ENCODE data around the gene PHACTR1. TPM values are rescaled to one million over a fixed set of nuclear protein-coding genes. Genes with fewer than 3 reads are reported as not detected.

PHACTR1 gene
- total RNA-seq, 4 donors from 2014 or later, result 12.6 to 17.7 (median 17.1) TPM

DNA sequence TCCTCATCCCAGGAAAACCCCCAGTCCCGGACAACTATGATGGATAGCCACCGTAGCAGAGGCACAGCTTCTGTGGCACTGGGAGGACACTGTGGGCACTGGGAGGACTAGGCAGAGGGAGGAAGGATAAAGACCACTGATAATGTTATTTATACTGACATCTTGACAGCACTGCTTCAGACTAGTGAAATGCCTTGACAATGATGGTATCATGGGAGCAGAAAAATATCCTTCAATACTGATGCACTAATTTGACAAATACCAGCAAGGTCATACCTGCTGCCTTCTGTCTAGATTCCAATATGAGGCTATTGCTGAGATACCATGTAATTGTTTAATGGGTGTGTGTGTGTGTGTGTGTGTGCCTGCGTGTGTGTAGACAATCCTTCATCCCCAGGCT, 148.6 kb downstream of the PHACTR1 start:
- TF ChIP-seq, protein P1, sequence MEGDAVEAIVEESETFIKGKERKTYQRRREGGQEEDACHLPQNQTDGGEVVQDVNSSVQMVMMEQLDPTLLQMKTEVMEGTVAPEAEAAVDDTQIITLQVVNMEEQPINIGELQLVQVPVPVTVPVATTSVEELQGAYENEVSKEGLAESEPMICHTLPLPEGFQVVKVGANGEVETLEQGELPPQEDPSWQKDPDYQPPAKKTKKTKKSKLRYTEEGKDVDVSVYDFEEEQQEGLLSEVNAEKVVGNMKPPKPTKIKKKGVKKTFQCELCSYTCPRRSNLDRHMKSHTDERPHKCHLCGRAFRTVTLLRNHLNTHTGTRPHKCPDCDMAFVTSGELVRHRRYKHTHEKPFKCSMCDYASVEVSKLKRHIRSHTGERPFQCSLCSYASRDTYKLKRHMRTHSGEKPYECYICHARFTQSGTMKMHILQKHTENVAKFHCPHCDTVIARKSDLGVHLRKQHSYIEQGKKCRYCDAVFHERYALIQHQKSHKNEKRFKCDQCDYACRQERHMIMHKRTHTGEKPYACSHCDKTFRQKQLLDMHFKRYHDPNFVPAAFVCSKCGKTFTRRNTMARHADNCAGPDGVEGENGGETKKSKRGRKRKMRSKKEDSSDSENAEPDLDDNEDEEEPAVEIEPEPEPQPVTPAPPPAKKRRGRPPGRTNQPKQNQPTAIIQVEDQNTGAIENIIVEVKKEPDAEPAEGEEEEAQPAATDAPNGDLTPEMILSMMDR (IDR thresholded peaks at IDR 0.05), result no peak
- ATAC-seq (ENCODE audit: low FRiP score), result no peak
- no peak for DNase-seq (ENCODE audit: low spot score)

GRCh38 chr6:12865671-12866181, 149.2 kb downstream of the PHACTR1 start:
- TF ChIP-seq, protein P1 (IDR thresholded peaks at IDR 0.05), result no peak
- no peak for ATAC-seq (ENCODE audit: low FRiP score)
- DNase-seq (ENCODE audit: low spot score), result no peak

DNA sequence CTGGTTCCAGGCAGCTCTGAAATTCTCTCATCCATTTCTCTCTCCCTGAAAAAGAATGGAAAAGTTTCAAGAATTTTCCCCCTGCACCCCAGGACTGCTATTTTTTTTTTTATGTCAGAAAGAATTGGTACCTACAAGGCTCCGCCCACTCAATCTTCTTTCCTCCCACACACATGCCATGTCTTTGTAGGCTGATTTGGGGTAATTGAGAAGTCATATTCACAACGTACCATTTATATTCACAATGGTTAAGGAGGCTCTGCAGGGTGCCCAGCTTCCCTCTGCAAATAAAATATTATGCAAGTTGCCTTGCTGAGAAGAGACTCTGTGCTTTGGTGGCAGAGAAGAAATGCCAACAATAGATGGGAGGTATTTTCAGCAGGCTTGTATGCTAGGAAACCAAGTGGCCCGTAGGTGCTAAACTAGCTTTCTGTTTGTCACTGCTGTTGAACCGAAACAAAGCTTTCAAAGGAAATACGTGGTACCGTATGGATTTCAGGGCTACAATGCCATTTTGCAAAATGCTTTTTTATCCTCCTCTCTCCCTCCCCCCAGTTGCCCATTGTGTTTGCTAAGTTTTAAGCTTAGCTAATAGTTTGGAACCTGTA, 150.0 kb downstream of the PHACTR1 start:
- TF ChIP-seq, protein P1 (IDR thresholded peaks at IDR 0.05), result no peak
- ATAC-seq (ENCODE audit: low FRiP score) (no peak), DNase-seq (ENCODE audit: low spot score) (no peak)

GRCh38 chr6:12869816-12870432, 153.4 kb downstream of the PHACTR1 start:
- TF ChIP-seq, protein P1 (IDR thresholded peaks at IDR 0.05), result no peak
- DNase-seq (ENCODE audit: low spot score) (no peak), ATAC-seq (ENCODE audit: low FRiP score) (no peak)

DNA sequence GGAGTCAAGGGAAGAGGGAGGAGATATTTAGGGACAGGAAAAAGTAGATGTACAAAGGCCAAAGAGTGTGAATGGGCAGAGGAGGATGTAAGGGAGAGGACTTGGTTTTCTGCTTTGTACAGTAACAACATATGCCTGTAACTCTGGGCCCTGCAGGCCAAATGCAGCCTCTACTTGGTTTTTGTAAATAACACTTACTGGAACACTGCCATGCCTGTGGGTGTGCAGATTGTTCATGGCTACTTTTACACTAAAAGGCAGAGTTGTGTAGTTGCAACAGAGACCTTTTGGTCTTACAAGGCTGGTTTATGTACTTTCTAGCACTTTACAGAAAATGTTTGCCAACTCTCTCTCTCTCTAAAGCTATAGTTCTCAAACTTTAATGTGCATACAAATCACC, 157.1 kb downstream of the PHACTR1 start:
- no peak for ATAC-seq (ENCODE audit: low FRiP score)
- TF ChIP-seq, protein P1 (IDR thresholded peaks at IDR 0.05), result no peak
- no peak for DNase-seq (ENCODE audit: low spot score)

- ATAC-seq (ENCODE audit: low FRiP score) (no peak), DNase-seq (ENCODE audit: low spot score) (no peak)
- TF ChIP-seq, protein P1 (IDR thresholded peaks at IDR 0.05), result no peak
Observed at GRCh38 chr6:12875051-12875450, 158.5 kb downstream of the PHACTR1 start.

DNA sequence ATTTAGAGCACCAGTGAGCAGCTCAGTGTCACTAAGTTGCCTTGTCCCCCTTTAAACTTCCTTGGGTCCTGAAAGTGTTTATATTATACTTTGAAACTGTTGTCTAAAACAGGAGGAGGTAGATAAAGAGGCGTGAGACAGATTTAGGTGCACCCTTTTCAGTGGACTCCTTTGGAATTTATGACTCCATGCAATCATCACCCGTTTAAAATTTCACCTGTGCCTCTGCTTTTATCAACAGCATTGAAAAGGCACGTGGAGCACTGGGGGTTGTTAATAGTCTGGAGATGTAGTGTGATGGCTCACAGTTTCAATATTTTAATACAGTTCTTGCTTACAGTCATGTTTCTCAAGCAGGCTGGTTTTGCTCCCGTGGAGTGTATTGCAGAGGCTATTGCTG, 162.2 kb downstream of the PHACTR1 start:
- ATAC-seq (ENCODE audit: low FRiP score) (no peak), DNase-seq (ENCODE audit: low spot score) (no peak)
- TF ChIP-seq, protein P1 (IDR thresholded peaks at IDR 0.05), result no peak
